ENCODE measurements around the gene ZSWIM3. TPM values are rescaled to one million over a fixed set of nuclear protein-coding genes. Genes with fewer than 3 reads are reported as not detected.

The ZSWIM3 gene
- total and polyA plus RNA-seq, 4 experiments from 2014 or later: 0.77 to 7.1 (median 4.6) TPM

GRCh38 chr20:45836841-45837240 lies 20.6 kb upstream of the ZSWIM3 start:
- H3K4me3 ChIP-seq (ENCODE audit: low read length in 2 of 2): no peak overlapping the region
- H3K36me3 Mint-ChIP-seq: peaks cover 0 to 2% of the 10 kb centered on the region in 2 donors
- DNase-seq: no peak
- peaks cover 6 to 23% (median 13%) of the 10 kb centered on the region in 4 donors for H3K4me1 Mint-ChIP-seq
- ChIA-PET POLR2A (ENCODE audit: partially characterized antibody) (no interaction called here), CTCF (ENCODE audit: partially characterized antibody) (interaction anchor here (0.7 kb wide), 1 partner anchor 851 kb away, joined by 3 read pairs; no protein-coding TSS in a partner anchor)
- H3K27ac Mint-ChIP-seq: peak overlapping the region in 3 of 7 donors; percentile 19 to 36 (median 23)
- no peaks in the 10 kb centered on the region for H3K27me3 ChIP-seq (ENCODE audit: insufficient read depth, low read length)
- no peaks in the 10 kb centered on the region for H3K27me3 Mint-ChIP-seq
- peaks cover 8% of the 10 kb centered on the region for H3K36me3 ChIP-seq (ENCODE audit: insufficient read depth, low read length)
- H3K9me3 ChIP-seq (ENCODE audit: control insufficient read depth in 1 of 2, low read length in 2 of 2): no peaks in the 10 kb centered on the region
- peaks cover 21% of the 10 kb centered on the region for H3K4me1 ChIP-seq (ENCODE audit: insufficient read depth, low read length)
- intact Hi-C loops (cut with micrococcal nuclease): no loop called here
- H3K4me3 Mint-ChIP-seq: no peak overlapping the region
- H3K27ac ChIP-seq (ENCODE audit: low read depth, low read length): no peak overlapping the region
- H3K9me3 Mint-ChIP-seq: no peaks in the 10 kb centered on the region

DNA sequence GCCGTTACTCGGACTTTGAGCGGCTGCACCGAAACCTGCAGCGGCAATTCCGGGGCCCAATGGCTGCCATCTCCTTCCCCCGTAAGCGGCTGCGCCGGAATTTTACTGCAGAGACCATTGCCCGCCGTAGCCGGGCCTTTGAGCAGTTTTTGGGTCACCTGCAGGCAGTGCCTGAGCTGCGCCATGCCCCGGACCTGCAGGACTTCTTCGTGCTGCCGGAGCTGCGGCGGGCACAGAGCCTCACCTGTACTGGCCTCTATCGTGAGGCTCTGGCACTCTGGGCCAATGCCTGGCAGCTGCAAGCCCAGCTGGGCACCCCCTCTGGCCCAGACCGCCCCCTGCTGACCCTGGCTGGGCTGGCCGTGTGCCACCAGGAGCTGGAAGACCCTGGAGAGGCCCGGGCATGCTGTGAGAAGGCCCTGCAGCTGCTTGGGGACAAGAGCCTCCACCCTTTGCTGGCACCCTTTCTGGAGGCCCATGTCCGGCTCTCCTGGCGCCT lies 16.7 kb upstream of the ZSWIM3 start:
- H3K27ac Mint-ChIP-seq: no peak overlapping the region
- no peaks in the 10 kb centered on the region for H3K27me3 ChIP-seq (ENCODE audit: insufficient read depth, low read length)
- H3K4me1 ChIP-seq (ENCODE audit: insufficient read depth, low read length): no peaks in the 10 kb centered on the region
- H3K9me3 Mint-ChIP-seq: no peaks in the 10 kb centered on the region
- intact Hi-C loops (cut with micrococcal nuclease): no loop called here
- ChIA-PET POLR2A (ENCODE audit: partially characterized antibody) (no interaction called here), CTCF (ENCODE audit: partially characterized antibody) (interaction anchor here (1.0 to 2.2 kb wide), 3 partner anchors 10 to 129 kb away, joined by 3 to 5 read pairs (median 4); no protein-coding TSS in a partner anchor)
- DNase-seq: no peak
- H3K4me3 ChIP-seq (ENCODE audit: low read length in 2 of 2): no peak overlapping the region
- H3K4me3 Mint-ChIP-seq: no peak overlapping the region
- H3K36me3 ChIP-seq (ENCODE audit: insufficient read depth, low read length): peaks cover 42% of the 10 kb centered on the region
- H3K4me1 Mint-ChIP-seq: no peaks in the 10 kb centered on the region
- peaks cover 14 to 32% of the 10 kb centered on the region in 2 donors for H3K36me3 Mint-ChIP-seq
- H3K9me3 ChIP-seq (ENCODE audit: control insufficient read depth in 1 of 2, low read length in 2 of 2): no peaks in the 10 kb centered on the region
- no peak overlapping the region for H3K27ac ChIP-seq (ENCODE audit: low read depth, low read length)
- no peaks in the 10 kb centered on the region for H3K27me3 Mint-ChIP-seq

DNA sequence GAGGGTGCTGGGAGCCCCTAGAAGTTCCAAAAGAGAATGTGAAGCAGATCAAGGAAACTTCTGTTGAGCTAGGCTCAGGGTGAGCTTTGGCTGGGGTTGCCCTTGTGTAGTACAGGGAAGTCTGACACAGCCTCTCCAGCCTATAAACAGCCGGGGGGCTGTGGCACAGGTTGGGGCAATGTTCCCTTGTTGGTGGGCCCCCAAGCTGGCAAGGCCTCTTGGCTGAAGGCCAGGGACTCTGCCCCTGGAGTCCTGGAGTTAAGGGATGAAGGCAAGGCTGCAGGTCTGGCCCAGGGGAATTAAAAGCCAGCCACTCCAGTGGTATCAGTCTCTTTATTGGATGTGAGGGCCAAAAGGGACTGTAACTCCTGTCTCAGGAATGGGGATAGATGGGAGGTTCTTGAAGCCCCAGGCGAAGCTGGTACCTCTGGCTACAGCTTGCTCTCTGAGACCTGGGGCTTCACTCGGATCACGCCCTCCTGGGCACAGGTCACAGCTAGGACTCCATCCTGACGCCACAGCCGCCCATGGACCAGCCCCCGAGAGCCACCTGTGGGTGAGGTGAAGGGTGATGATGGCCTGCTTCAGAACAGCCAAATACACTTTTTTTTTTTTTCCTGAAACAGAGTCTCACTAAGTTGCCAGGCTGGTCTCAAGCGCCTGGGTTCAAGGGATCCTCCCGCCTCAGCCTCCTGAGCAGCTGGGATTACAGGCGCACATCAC lies 15.8 kb upstream of the ZSWIM3 start:
- H3K4me1 ChIP-seq (ENCODE audit: insufficient read depth, low read length): no peaks in the 10 kb centered on the region

DNA sequence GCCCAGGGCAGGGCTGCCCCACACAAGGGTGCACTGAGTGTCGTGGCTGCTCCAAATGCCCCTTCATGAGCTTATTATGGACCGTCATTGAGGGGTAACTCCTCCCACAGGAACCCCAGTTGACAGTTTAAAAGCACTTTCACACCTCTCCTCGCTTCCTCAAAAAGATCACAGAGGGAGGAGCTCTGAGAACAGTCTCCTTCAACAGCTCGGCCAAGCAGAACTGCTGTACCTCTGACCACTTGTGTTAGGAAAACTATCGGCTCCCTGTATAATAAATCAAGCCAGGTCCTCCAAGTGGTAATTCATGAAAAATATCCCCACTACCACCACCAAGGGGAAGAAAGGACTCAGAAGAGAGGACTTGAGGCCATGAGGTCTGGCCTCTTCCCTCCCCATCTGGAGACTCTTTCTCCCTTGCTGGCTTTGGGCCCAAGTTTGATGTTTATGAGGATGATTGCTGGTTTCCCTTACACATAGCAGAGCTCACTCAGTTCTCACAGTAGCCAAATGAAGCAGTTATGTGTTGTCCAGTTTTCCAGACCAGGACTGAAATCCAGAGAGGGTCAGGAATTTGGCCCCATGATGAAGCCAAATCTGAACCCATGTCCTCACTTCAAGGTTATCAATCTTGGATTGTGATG lies 15.1 kb upstream of the ZSWIM3 start:
- intact Hi-C loops (cut with micrococcal nuclease): no loop called here
- no peaks in the 10 kb centered on the region for H3K27me3 ChIP-seq (ENCODE audit: insufficient read depth, low read length)
- H3K36me3 ChIP-seq (ENCODE audit: insufficient read depth, low read length): peaks cover 50% of the 10 kb centered on the region
- Mint-ChIP-seq H3K4me1 (no peaks in the 10 kb centered on the region), H3K27ac (peak overlapping the region in 1 of 7 donors; percentile 35), H3K36me3 (peaks cover 17 to 43% of the 10 kb centered on the region in 2 donors), H3K9me3 (no peaks in the 10 kb centered on the region), H3K27me3 (no peaks in the 10 kb centered on the region), H3K4me3 (no peak overlapping the region)
- no peak overlapping the region for H3K4me3 ChIP-seq (ENCODE audit: low read length in 2 of 2)
- H3K27ac ChIP-seq (ENCODE audit: low read depth, low read length): no peak overlapping the region
- ChIA-PET CTCF (ENCODE audit: partially characterized antibody) (no interaction called here), POLR2A (ENCODE audit: partially characterized antibody) (interaction anchor here (0.8 kb wide), 1 partner anchor 17 kb away, joined by 3 read pairs; no protein-coding TSS in a partner anchor)
- no peak for DNase-seq
- H3K9me3 ChIP-seq (ENCODE audit: control insufficient read depth in 1 of 2, low read length in 2 of 2): no peaks in the 10 kb centered on the region
- no peaks in the 10 kb centered on the region for H3K4me1 ChIP-seq (ENCODE audit: insufficient read depth, low read length)

More for the DNA sequence above, 15.8 kb upstream of the ZSWIM3 start:
- H3K9me3 Mint-ChIP-seq: no peaks in the 10 kb centered on the region
- Histone ChIP-seq H3K27ac (ENCODE audit: low read depth, low read length) (no peak overlapping the region), H3K9me3 (ENCODE audit: control insufficient read depth in 1 of 2, low read length in 2 of 2) (no peaks in the 10 kb centered on the region), H3K4me3 (ENCODE audit: low read length in 2 of 2) (no peak overlapping the region), H3K27me3 (ENCODE audit: insufficient read depth, low read length) (no peaks in the 10 kb centered on the region), H3K36me3 (ENCODE audit: insufficient read depth, low read length) (peaks cover 47% of the 10 kb centered on the region)
- no peaks in the 10 kb centered on the region for H3K27me3 Mint-ChIP-seq
- no peak overlapping the region for H3K27ac Mint-ChIP-seq
- no peaks in the 10 kb centered on the region for H3K4me1 Mint-ChIP-seq
- CTCF ChIA-PET (ENCODE audit: partially characterized antibody): interaction anchor here (1.1 to 2.2 kb wide), 2 partner anchors 42 to 128 kb away, joined by 4 to 5 read pairs; no protein-coding TSS in a partner anchor
- DNase-seq: no peak
- H3K4me3 Mint-ChIP-seq: no peak overlapping the region
- intact Hi-C loops (cut with micrococcal nuclease): no loop called here
- POLR2A ChIA-PET (ENCODE audit: partially characterized antibody): interaction anchor here (0.8 kb wide), 1 partner anchor 17 kb away, joined by 3 read pairs; no protein-coding TSS in a partner anchor
- H3K36me3 Mint-ChIP-seq: peaks cover 17 to 41% of the 10 kb centered on the region in 2 donors

GRCh38 chr20:45843506-45843905 lies 13.9 kb upstream of the ZSWIM3 start:
- Mint-ChIP-seq H3K4me3 (no peak overlapping the region), H3K36me3 (peaks cover 22 to 49% of the 10 kb centered on the region in 2 donors), H3K27me3 (no peaks in the 10 kb centered on the region), H3K27ac (peak overlapping the region in 2 of 7 donors; percentile 30 to 65), H3K9me3 (no peaks in the 10 kb centered on the region), H3K4me1 (peaks cover 0 to 2% (median 0%) of the 10 kb centered on the region in 4 donors)
- H3K27me3 ChIP-seq (ENCODE audit: insufficient read depth, low read length): no peaks in the 10 kb centered on the region
- intact Hi-C loops (cut with micrococcal nuclease): no loop called here
- H3K36me3 ChIP-seq (ENCODE audit: insufficient read depth, low read length): peaks cover 56% of the 10 kb centered on the region
- POLR2A ChIA-PET (ENCODE audit: partially characterized antibody): no interaction called here
- CTCF ChIA-PET (ENCODE audit: partially characterized antibody): no interaction called here
- no peak for DNase-seq
- no peak overlapping the region for H3K4me3 ChIP-seq (ENCODE audit: low read length in 2 of 2)
- H3K9me3 ChIP-seq (ENCODE audit: control insufficient read depth in 1 of 2, low read length in 2 of 2): no peaks in the 10 kb centered on the region
- H3K4me1 ChIP-seq (ENCODE audit: insufficient read depth, low read length): no peaks in the 10 kb centered on the region
- H3K27ac ChIP-seq (ENCODE audit: low read depth, low read length): no peak overlapping the region

GRCh38 chr20:45845452-45845851 lies 12.0 kb upstream of the ZSWIM3 start:
- no peaks in the 10 kb centered on the region for H3K27me3 ChIP-seq (ENCODE audit: insufficient read depth, low read length)
- H3K36me3 Mint-ChIP-seq: peaks cover 32 to 58% of the 10 kb centered on the region in 2 donors
- POLR2A ChIA-PET (ENCODE audit: partially characterized antibody): no interaction called here
- no peak overlapping the region for H3K27ac ChIP-seq (ENCODE audit: low read depth, low read length)
- peak overlapping the region in 1 of 7 donors; percentile 22 for H3K27ac Mint-ChIP-seq
- peak overlapping the region in 1 of 8 donors; percentile 31 for H3K4me3 Mint-ChIP-seq
- CTCF ChIA-PET (ENCODE audit: partially characterized antibody): no interaction called here
- no peaks in the 10 kb centered on the region for H3K4me1 ChIP-seq (ENCODE audit: insufficient read depth, low read length)
- H3K9me3 ChIP-seq (ENCODE audit: control insufficient read depth in 1 of 2, low read length in 2 of 2): no peaks in the 10 kb centered on the region
- no peak for DNase-seq
- H3K36me3 ChIP-seq (ENCODE audit: insufficient read depth, low read length): peaks cover 60% of the 10 kb centered on the region
- H3K4me1 Mint-ChIP-seq: peaks cover 0 to 6% (median 1%) of the 10 kb centered on the region in 4 donors
- no peak overlapping the region for H3K4me3 ChIP-seq (ENCODE audit: low read length in 2 of 2)
- H3K27me3 Mint-ChIP-seq: no peaks in the 10 kb centered on the region
- intact Hi-C loops (cut with micrococcal nuclease): no loop called here
- no peaks in the 10 kb centered on the region for H3K9me3 Mint-ChIP-seq

- CTCF ChIA-PET (ENCODE audit: partially characterized antibody): no interaction called here
- H3K27me3 ChIP-seq (ENCODE audit: insufficient read depth, low read length): no peaks in the 10 kb centered on the region
- intact Hi-C loops (cut with micrococcal nuclease): no loop called here
- no peaks in the 10 kb centered on the region for H3K9me3 Mint-ChIP-seq
- POLR2A ChIA-PET (ENCODE audit: partially characterized antibody): no interaction called here
- no peak overlapping the region for H3K27ac ChIP-seq (ENCODE audit: low read depth, low read length)
- H3K27ac Mint-ChIP-seq: no peak overlapping the region
- H3K4me1 Mint-ChIP-seq: peaks cover under 1 to 16% (median 2%) of the 10 kb centered on the region in 4 donors
- no peaks in the 10 kb centered on the region for H3K27me3 Mint-ChIP-seq
- H3K4me3 Mint-ChIP-seq: no peak overlapping the region
- H3K4me3 ChIP-seq (ENCODE audit: low read length in 2 of 2): no peak overlapping the region
- DNase-seq: no peak
- peaks cover 38 to 57% of the 10 kb centered on the region in 2 donors for H3K36me3 Mint-ChIP-seq
- peaks cover 48% of the 10 kb centered on the region for H3K36me3 ChIP-seq (ENCODE audit: insufficient read depth, low read length)
- no peaks in the 10 kb centered on the region for H3K9me3 ChIP-seq (ENCODE audit: control insufficient read depth in 1 of 2, low read length in 2 of 2)
- H3K4me1 ChIP-seq (ENCODE audit: insufficient read depth, low read length): no peaks in the 10 kb centered on the region
These were observed 9.0 kb upstream of the ZSWIM3 start for GRCh38 chr20:45848421-45848820.

All from CD4-positive, alpha-beta memory T cell (primary cell).